Measurements from ENCODE around the gene TSR3.

The TSR3 gene

GRCh38 chr16:1306334-1306733 is 45.3 kb downstream of the TSR3 start:
- DNase-seq = no peak

GRCh38 chr16:1305823-1306222 is 45.9 kb downstream of the TSR3 start:
- DNase-seq = no peak

- DNase-seq = no peak
Measured at GRCh38 chr16:1301562-1301961, 50.1 kb downstream of the TSR3 start.

DNA sequence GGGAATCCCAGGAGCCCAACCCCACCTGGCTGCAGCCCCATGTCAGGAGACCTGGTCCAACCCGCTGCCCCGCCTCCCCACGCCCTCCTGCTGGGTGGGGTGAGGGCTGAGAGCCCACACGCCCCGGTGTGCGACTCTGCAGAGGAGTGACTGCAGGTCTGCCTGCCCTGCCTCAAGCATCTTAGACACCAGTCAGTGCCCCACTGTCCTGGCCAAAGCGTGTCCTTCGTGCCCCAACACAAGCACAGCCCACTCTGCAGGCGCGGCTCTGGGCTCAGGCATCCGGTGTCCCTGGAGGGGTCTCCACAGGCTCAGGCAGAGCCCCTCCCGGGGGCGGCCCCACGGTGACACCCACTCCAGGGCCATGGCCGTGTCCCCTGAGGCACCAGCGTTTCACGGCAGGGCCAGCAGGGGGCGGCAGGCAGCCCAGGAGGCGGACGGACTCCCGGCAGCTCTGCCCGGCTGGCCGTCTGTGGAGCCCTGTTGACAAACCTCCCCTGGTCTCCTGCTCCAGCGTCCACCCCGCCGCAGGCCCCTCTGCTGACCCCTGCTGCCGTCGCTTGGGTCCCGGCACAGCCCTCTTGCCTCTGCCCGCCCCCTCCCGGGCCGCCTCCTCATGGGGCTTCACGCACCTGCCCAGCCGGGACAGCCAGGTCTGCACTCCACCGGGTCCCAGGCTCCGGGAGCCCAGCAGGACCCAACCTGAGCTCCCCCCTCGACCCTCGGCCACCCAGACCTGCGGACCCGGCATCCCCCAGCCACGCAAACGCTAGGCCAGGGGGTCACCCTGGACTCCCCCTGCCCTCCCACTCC is 50.8 kb downstream of the TSR3 start:
- peak; percentile 77 for DNase-seq

DNA sequence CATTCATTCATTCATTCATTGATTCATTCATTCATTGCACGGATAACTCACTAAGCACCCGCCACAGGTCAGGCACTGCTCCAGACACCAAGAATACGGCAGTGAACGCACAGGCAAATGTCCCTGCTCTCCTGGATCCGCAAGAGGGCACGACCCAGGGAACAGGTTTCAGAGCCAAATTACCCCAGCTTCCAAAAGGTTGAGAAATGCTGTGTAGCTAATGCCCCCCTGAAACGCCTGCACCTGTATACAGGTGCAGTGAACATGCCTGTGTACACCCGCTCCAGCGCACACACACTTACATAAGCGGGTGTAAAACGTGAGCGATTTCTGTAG is 51.8 kb downstream of the TSR3 start:
- DNase-seq = no peak
